GM23338 (cell line): ENCODE results near the gene OR2A5. TPM values are rescaled to one million over a fixed set of nuclear protein-coding genes. Genes with fewer than 3 reads are reported as not detected.

Experiments used
- ATAC-seq: fragments of 200-7000 bp; cut with Tn5 transposase; 3 replicates; pipeline ENCODE4 v1.9.1; 2020
- DNase-seq: peaks from one replicate; pipeline ENCODE4 v3.0.0-alpha.2; 2015; ENCODE audit warnings: low spot score
- H2AFZ ChIP-seq: fragments of 200-600 bp; sonication (generic); 2 replicates; pipeline ENCODE4 v1.8.0; 2016; ENCODE audit warnings: antibody characterized with exemption, mild to moderate bottlenecking, moderate library complexity
- H3F3A ChIP-seq: fragments of 200-600 bp; sonication (generic); replicated peaks from 2 replicates; pipeline ENCODE4 v1.8.0; 2017; ENCODE audit warnings: antibody characterized with exemption, mixed run types, low read depth
- H3K27ac ChIP-seq: fragments of 200-600 bp; sonication (generic); 2 replicates; pipeline ENCODE4 v1.6.1; 2016; ENCODE audit warnings: low read depth
- H3K27me3 ChIP-seq: fragments of 200-600 bp; sonication (generic); 2 replicates; pipeline ENCODE4 v1.8.0; 2016; ENCODE audit warnings: mild to moderate bottlenecking, mixed run types, moderate library complexity; ENCODE audit not compliant: insufficient read depth
- H3K36me3 ChIP-seq: fragments of 200-600 bp; sonication (generic); 2 replicates; pipeline ENCODE4 v1.8.0; 2016; ENCODE audit warnings: mild to moderate bottlenecking; ENCODE audit not compliant: insufficient read depth
- H3K4me1 ChIP-seq: fragments of 200-600 bp; sonication (generic); 2 replicates; pipeline ENCODE4 v1.8.0; 2016; ENCODE audit warnings: mild to moderate bottlenecking, moderate library complexity; ENCODE audit not compliant: insufficient read depth
- H3K4me2 ChIP-seq: fragments of 200-600 bp; sonication (generic); 2 replicates; pipeline ENCODE4 v1.7.1; 2017; ENCODE audit warnings: mixed run types
- H3K4me3 ChIP-seq: fragments of 200-600 bp; sonication (generic); 2 replicates; pipeline ENCODE4 v1.6.1; 2016; ENCODE audit warnings: mixed run types
- H3K79me2 ChIP-seq: fragments of 200-600 bp; sonication (generic); replicated peaks from 2 replicates; pipeline ENCODE4 v1.8.0; 2017; ENCODE audit warnings: mild to moderate bottlenecking; ENCODE audit not compliant: insufficient read depth
- H3K9me2 ChIP-seq: fragments of 200-600 bp; sonication (generic); 2 replicates; pipeline ENCODE4 v1.8.0; 2017; ENCODE audit not compliant: insufficient read depth
- H4K20me1 ChIP-seq: fragments of 200-600 bp; sonication (generic); replicated peaks from 2 replicates; pipeline ENCODE4 v1.8.0; 2017; ENCODE audit warnings: mild to moderate bottlenecking; ENCODE audit not compliant: insufficient read depth
- H3K27ac Mint-ChIP-seq: 2 replicates; pipeline ENCODE4 v1.8.0; 2020; ENCODE audit warnings: inconsistent platforms, mild to moderate bottlenecking, moderate library complexity, mixed read lengths
- H3K27me3 Mint-ChIP-seq: 3 replicates; pipeline ENCODE4 v1.8.0; 2022; ENCODE audit warnings: low read depth, mild to moderate bottlenecking, moderate library complexity, mixed read lengths, inconsistent platforms; ENCODE audit not compliant: insufficient read depth, poor library complexity
- H3K36me3 Mint-ChIP-seq: 3 replicates; pipeline ENCODE4 v1.8.0; 2021; ENCODE audit warnings: low read depth, mild to moderate bottlenecking, inconsistent platforms, moderate library complexity, mixed read lengths
- H3K4me1 Mint-ChIP-seq: 3 replicates; pipeline ENCODE4 v1.8.0; 2020; ENCODE audit warnings: mild to moderate bottlenecking, inconsistent platforms, mixed read lengths
- H3K4me3 Mint-ChIP-seq: 3 replicates; pipeline ENCODE4 v1.8.0; 2021; ENCODE audit warnings: moderate library complexity, mild to moderate bottlenecking, inconsistent platforms, mixed read lengths
- H3K9me3 Mint-ChIP-seq: 3 replicates; pipeline ENCODE4 v1.8.0; 2020; ENCODE audit warnings: moderate library complexity, mild to moderate bottlenecking, inconsistent platforms, mixed read lengths
- CREB1 ChIP-seq: fragments of 250-450 bp; sonication (Bioruptor Pico); IDR thresholded peaks from 2 replicates; pipeline ENCODE4 v1.5.0; 2020; ENCODE audit warnings: low read depth, mild to moderate bottlenecking, moderate library complexity
- EZH2 ChIP-seq: fragments of 200-600 bp; sonication (generic); IDR thresholded peaks from one replicate; pipeline ENCODE4 v1.8.0; 2017; ENCODE audit warnings: antibody characterized with exemption, mild to moderate bottlenecking, low read depth; ENCODE audit not compliant: unreplicated experiment
- EZH2phosphoT487 ChIP-seq: fragments of 200-600 bp; sonication (generic); IDR thresholded peaks from one replicate; pipeline ENCODE4 v1.8.1; 2018; ENCODE audit warnings: antibody characterized with exemption; ENCODE audit not compliant: unreplicated experiment
- JUNB ChIP-seq: IDR thresholded peaks from one replicate; pipeline ENCODE4 v1.6.1; 2016; ENCODE audit warnings: antibody characterized with exemption; ENCODE audit not compliant: unreplicated experiment
- NANOG ChIP-seq: IDR thresholded peaks from 2 replicates; pipeline ENCODE4 v1.6.1; 2016; ENCODE audit warnings: antibody characterized with exemption, borderline replicate concordance
- POLR2AphosphoS5 ChIP-seq: IDR thresholded peaks from 2 replicates; pipeline ENCODE4 v1.6.1; 2016; ENCODE audit warnings: antibody characterized with exemption, low read depth
- STAT1 ChIP-seq: IDR thresholded peaks from one replicate; pipeline ENCODE4 v1.6.1; 2016; ENCODE audit warnings: antibody characterized with exemption; ENCODE audit not compliant: unreplicated experiment
- ZNF114 ChIP-seq: fragments of 250-450 bp; sonication (Bioruptor Pico); IDR thresholded peaks from 2 replicates; pipeline ENCODE4 v1.5.0; 2020; ENCODE audit warnings: mild to moderate bottlenecking, moderate library complexity
- ZNF331 ChIP-seq: fragments of 250-450 bp; sonication (Bioruptor Pico); IDR thresholded peaks from 2 replicates; pipeline ENCODE4 v1.5.0; 2020; ENCODE audit warnings: low read depth, mild to moderate bottlenecking, moderate library complexity
- polyA plus RNA-seq: library from polyadenylated mRNA; unstranded; fragments of >200 nt; fragmentation: Nextera tagmentation; extraction: Ambion mirVana; gene quantifications from 2 replicates; pipeline ENCODE4 v1.2.1, GENCODE V29; 2016
- total RNA-seq: library from RNA; depleted of rRNA; stranded (reverse); fragments of >200 nt; shearing (Covaris generic); gene quantifications from 2 replicates; pipeline ENCODE4 v1.2.3, GENCODE V29; 2014
- TF ChIP-seq, protein P1 (sequence below): IDR thresholded peaks from one replicate; pipeline ENCODE4 v1.6.1; 2018; ENCODE audit warnings: antibody characterized with exemption; ENCODE audit not compliant: unreplicated experiment
- TF ChIP-seq, protein P2 (sequence below): IDR thresholded peaks from 2 replicates; pipeline ENCODE4 v1.6.1; 2016; ENCODE audit warnings: antibody characterized with exemption
- TF ChIP-seq, protein P3 (sequence below): fragments of 250-450 bp; sonication (Bioruptor Pico); IDR thresholded peaks from 2 replicates; pipeline ENCODE4 v1.5.0; 2020; ENCODE audit warnings: mild to moderate bottlenecking, moderate library complexity
- TF ChIP-seq, protein P4 (sequence below), 2 experiments: fragments of 200-600 bp in 1 of 2; sonication (generic) in 1 of 2; conservative IDR thresholded peaks; 2 replicates each; pipeline versions ENCODE4 v1.5.1 to v1.6.1; 2016 to 2017; ENCODE audit warnings: antibody characterized with exemption in 2 of 2, low read depth in 2 of 2, mild to moderate bottlenecking in 2 of 2, moderate library complexity in 1 of 2

The OR2A5 gene
- total and polyA plus RNA-seq, 2 experiments from 2014 or later, result not detected

DNA sequence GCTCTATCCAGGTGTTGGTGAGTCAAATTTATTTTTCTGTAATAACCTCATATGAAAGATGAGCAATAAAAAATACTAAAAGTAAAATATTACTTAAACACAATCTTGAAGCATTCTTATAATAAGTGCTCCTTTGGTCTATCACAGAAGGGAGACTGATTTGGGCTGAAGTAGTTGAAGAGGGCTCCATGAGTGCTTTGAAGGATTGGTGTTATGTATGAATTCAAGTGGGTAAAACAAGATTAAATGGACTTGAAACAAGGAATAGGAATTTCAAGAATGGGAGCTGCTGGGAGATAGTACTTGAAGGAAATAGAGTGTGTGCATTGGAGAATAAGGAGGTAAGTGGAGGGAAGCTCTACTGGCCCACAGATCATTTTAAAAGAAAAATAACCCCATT is 53.3 kb downstream of the OR2A5 start:
- Mint-ChIP-seq H3K4me1 (peaks cover 5% of the 10 kb centered on the region; the same call in 2 of the 3 replicates), H3K27ac (no peak overlapping the region), H3K4me3 (no peak overlapping the region), H3K9me3 (no peaks in the 10 kb centered on the region), H3K36me3 (no peaks in the 10 kb centered on the region), H3K27me3 (no peaks in the 10 kb centered on the region)
- H4K20me1 ChIP-seq, result no peaks in the 10 kb centered on the region
- no peaks in the 10 kb centered on the region for H3K79me2 ChIP-seq
- H3K4me2 ChIP-seq, result no peak overlapping the region
- H3K27ac ChIP-seq, result no peak overlapping the region
- H3K4me3 ChIP-seq, result no peak overlapping the region
- ATAC-seq (no peak), DNase-seq (no peak)
- H3K4me1 ChIP-seq, result no peaks in the 10 kb centered on the region
- H3K27me3 ChIP-seq, result no peaks in the 10 kb centered on the region
- H2AFZ ChIP-seq, result no peak overlapping the region
- no peaks in the 10 kb centered on the region for H3F3A ChIP-seq
- no peaks in the 10 kb centered on the region for H3K36me3 ChIP-seq
- TF ChIP-seq STAT1 (no peak), CREB1 (CRISPR knock-in tag) (no peak), EZH2 (no peak), ZNF114 (CRISPR knock-in tag) (no peak), EZH2phosphoT487 (no peak), JUNB (no peak), NANOG (no peak), POLR2AphosphoS5 (no peak), ZNF331 (CRISPR knock-in tag) (no peak)
- TF ChIP-seq, protein P1, sequence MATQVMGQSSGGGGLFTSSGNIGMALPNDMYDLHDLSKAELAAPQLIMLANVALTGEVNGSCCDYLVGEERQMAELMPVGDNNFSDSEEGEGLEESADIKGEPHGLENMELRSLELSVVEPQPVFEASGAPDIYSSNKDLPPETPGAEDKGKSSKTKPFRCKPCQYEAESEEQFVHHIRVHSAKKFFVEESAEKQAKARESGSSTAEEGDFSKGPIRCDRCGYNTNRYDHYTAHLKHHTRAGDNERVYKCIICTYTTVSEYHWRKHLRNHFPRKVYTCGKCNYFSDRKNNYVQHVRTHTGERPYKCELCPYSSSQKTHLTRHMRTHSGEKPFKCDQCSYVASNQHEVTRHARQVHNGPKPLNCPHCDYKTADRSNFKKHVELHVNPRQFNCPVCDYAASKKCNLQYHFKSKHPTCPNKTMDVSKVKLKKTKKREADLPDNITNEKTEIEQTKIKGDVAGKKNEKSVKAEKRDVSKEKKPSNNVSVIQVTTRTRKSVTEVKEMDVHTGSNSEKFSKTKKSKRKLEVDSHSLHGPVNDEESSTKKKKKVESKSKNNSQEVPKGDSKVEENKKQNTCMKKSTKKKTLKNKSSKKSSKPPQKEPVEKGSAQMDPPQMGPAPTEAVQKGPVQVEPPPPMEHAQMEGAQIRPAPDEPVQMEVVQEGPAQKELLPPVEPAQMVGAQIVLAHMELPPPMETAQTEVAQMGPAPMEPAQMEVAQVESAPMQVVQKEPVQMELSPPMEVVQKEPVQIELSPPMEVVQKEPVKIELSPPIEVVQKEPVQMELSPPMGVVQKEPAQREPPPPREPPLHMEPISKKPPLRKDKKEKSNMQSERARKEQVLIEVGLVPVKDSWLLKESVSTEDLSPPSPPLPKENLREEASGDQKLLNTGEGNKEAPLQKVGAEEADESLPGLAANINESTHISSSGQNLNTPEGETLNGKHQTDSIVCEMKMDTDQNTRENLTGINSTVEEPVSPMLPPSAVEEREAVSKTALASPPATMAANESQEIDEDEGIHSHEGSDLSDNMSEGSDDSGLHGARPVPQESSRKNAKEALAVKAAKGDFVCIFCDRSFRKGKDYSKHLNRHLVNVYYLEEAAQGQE, result no peak
- TF ChIP-seq, protein P2, sequence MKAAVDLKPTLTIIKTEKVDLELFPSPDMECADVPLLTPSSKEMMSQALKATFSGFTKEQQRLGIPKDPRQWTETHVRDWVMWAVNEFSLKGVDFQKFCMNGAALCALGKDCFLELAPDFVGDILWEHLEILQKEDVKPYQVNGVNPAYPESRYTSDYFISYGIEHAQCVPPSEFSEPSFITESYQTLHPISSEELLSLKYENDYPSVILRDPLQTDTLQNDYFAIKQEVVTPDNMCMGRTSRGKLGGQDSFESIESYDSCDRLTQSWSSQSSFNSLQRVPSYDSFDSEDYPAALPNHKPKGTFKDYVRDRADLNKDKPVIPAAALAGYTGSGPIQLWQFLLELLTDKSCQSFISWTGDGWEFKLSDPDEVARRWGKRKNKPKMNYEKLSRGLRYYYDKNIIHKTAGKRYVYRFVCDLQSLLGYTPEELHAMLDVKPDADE, result no peak
- TF ChIP-seq, protein P3, sequence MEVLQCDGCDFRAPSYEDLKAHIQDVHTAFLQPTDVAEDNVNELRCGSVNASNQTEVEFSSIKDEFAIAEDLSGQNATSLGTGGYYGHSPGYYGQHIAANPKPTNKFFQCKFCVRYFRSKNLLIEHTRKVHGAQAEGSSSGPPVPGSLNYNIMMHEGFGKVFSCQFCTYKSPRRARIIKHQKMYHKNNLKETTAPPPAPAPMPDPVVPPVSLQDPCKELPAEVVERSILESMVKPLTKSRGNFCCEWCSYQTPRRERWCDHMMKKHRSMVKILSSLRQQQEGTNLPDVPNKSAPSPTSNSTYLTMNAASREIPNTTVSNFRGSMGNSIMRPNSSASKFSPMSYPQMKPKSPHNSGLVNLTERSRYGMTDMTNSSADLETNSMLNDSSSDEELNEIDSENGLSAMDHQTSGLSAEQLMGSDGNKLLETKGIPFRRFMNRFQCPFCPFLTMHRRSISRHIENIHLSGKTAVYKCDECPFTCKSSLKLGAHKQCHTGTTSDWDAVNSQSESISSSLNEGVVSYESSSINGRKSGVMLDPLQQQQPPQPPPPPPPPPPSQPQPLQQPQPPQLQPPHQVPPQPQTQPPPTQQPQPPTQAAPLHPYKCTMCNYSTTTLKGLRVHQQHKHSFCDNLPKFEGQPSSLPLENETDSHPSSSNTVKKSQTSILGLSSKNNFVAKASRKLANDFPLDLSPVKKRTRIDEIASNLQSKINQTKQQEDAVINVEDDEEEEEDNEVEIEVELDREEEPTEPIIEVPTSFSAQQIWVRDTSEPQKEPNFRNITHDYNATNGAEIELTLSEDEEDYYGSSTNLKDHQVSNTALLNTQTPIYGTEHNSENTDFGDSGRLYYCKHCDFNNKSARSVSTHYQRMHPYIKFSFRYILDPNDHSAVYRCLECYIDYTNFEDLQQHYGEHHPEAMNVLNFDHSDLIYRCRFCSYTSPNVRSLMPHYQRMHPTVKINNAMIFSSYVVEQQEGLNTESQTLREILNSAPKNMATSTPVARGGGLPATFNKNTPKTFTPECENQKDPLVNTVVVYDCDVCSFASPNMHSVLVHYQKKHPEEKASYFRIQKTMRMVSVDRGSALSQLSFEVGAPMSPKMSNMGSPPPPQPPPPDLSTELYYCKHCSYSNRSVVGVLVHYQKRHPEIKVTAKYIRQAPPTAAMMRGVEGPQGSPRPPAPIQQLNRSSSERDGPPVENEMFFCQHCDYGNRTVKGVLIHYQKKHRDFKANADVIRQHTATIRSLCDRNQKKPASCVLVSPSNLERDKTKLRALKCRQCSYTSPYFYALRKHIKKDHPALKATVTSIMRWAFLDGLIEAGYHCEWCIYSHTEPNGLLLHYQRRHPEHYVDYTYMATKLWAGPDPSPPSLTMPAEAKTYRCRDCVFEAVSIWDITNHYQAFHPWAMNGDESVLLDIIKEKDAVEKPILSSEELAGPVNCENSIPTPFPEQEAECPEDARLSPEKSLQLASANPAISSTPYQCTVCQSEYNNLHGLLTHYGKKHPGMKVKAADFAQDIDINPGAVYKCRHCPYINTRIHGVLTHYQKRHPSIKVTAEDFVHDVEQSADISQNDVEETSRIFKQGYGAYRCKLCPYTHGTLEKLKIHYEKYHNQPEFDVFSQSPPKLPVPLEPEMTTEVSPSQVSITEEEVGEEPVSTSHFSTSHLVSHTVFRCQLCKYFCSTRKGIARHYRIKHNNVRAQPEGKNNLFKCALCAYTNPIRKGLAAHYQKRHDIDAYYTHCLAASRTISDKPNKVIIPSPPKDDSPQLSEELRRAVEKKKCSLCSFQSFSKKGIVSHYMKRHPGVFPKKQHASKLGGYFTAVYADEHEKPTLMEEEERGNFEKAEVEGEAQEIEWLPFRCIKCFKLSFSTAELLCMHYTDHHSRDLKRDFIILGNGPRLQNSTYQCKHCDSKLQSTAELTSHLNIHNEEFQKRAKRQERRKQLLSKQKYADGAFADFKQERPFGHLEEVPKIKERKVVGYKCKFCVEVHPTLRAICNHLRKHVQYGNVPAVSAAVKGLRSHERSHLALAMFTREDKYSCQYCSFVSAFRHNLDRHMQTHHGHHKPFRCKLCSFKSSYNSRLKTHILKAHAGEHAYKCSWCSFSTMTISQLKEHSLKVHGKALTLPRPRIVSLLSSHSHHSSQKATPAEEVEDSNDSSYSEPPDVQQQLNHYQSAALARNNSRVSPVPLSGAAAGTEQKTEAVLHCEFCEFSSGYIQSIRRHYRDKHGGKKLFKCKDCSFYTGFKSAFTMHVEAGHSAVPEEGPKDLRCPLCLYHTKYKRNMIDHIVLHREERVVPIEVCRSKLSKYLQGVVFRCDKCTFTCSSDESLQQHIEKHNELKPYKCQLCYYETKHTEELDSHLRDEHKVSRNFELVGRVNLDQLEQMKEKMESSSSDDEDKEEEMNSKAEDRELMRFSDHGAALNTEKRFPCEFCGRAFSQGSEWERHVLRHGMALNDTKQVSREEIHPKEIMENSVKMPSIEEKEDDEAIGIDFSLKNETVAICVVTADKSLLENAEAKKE, result no peak
- TF ChIP-seq, protein P4, sequence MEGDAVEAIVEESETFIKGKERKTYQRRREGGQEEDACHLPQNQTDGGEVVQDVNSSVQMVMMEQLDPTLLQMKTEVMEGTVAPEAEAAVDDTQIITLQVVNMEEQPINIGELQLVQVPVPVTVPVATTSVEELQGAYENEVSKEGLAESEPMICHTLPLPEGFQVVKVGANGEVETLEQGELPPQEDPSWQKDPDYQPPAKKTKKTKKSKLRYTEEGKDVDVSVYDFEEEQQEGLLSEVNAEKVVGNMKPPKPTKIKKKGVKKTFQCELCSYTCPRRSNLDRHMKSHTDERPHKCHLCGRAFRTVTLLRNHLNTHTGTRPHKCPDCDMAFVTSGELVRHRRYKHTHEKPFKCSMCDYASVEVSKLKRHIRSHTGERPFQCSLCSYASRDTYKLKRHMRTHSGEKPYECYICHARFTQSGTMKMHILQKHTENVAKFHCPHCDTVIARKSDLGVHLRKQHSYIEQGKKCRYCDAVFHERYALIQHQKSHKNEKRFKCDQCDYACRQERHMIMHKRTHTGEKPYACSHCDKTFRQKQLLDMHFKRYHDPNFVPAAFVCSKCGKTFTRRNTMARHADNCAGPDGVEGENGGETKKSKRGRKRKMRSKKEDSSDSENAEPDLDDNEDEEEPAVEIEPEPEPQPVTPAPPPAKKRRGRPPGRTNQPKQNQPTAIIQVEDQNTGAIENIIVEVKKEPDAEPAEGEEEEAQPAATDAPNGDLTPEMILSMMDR (conservative IDR thresholded peaks at IDR 0.05; ENCODE audit: low read depth in 2 of 2), result no peak
- no peaks in the 10 kb centered on the region for H3K9me2 ChIP-seq
